ENCODE results near the gene GALNT3. TPM values are rescaled to one million over a fixed set of nuclear protein-coding genes. Genes with fewer than 3 reads are reported as not detected.

Gene GALNT3
- total RNA-seq, 1 donor from 2014 or later, result 59.5 TPM

DNA sequence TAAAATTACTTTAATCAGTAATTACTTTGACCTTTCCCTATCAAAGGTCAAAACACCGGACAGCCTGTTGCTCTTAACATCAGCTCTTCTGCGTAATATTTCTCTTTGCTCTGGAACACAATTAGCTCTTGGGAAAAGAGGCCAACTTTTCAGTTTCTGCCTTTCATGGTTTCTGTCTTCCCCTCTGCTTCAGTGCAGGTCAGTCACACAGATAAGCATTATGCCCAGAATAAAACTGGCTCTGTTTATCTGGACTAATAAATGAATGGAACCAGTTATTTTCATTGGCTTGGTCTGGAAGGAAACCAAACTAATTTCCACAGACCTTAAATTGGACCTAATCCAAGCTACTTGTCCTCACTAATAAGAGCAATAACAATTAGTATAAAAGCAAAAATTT is 26.2 kb upstream of the GALNT3 start:
- no peak for DNase-seq (ENCODE audit: low read depth)
- no peak for FAIRE-seq
- TF ChIP-seq CTCF (IDR thresholded peaks at IDR 0.05; ENCODE audit: insufficient read depth, low read length, severe bottlenecking), result no peak
- no peak overlapping the region for H3K4me3 ChIP-seq (ENCODE audit: low read depth, low read length)
- no peaks in the 10 kb centered on the region for H3K27me3 ChIP-seq (ENCODE audit: control insufficient read depth, insufficient read depth, low read length)
- no peaks in the 10 kb centered on the region for H3K36me3 ChIP-seq (ENCODE audit: control insufficient read depth, insufficient read depth, low read length)

DNA sequence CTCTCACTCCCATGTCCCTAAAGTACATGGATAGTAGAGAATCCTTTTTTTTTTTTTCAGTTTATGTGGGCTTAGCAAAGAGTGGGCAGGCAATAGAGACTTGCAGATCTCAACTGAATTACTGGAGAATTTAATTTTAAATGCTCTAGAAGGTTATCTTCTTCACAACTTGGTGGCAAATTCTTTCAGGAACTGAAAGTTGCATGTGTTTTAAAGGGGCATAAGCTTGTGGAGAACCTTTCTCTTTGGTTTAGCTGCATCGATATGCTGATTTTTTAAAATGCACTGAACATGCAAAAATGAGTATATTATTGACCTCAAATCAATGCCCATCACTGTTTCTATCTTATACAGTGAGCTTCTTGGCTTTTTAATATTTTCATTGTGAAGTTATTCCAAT is 24.9 kb upstream of the GALNT3 start:
- no peaks in the 10 kb centered on the region for H3K36me3 ChIP-seq (ENCODE audit: control insufficient read depth, insufficient read depth, low read length)
- H3K4me3 ChIP-seq (ENCODE audit: low read depth, low read length), result no peak overlapping the region
- no peaks in the 10 kb centered on the region for H3K27me3 ChIP-seq (ENCODE audit: control insufficient read depth, insufficient read depth, low read length)
- no peak for TF ChIP-seq CTCF (IDR thresholded peaks at IDR 0.05; ENCODE audit: insufficient read depth, low read length, severe bottlenecking)
- FAIRE-seq (no peak), DNase-seq (ENCODE audit: low read depth) (no peak)

GRCh38 chr2:165815299-165816141 is 21.5 kb upstream of the GALNT3 start:
- no peak overlapping the region for H3K4me3 ChIP-seq (ENCODE audit: low read depth, low read length)
- DNase-seq (ENCODE audit: low read depth) (no peak), FAIRE-seq (no peak)
- no peak for TF ChIP-seq CTCF (IDR thresholded peaks at IDR 0.05; ENCODE audit: insufficient read depth, low read length, severe bottlenecking)
- no peaks in the 10 kb centered on the region for H3K36me3 ChIP-seq (ENCODE audit: control insufficient read depth, insufficient read depth, low read length)
- no peaks in the 10 kb centered on the region for H3K27me3 ChIP-seq (ENCODE audit: control insufficient read depth, insufficient read depth, low read length)

DNA sequence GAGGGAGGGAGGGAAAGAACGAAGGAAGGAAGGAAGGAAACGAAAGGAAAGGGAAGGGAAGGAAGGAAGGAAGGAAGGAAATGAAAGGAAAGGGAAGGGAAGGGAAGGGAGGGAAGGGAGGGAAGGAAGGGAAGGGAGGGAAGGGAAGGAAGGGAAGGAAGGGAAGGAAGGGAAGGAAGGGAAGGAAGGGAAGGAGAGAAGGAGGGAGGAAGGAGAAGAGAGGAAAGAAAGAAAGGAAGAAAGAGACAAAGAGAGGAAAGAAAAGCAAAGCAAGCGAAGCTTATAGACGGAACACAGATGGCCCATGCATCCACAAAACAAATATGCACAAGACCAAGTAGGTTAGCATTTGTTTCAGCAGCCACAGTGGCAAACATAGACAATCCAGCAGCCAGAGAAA is 20.4 kb upstream of the GALNT3 start:
- no peak for DNase-seq (ENCODE audit: low read depth)
- Histone ChIP-seq H3K4me3 (ENCODE audit: low read depth, low read length) (no peak overlapping the region), H3K27me3 (ENCODE audit: control insufficient read depth, insufficient read depth, low read length) (no peaks in the 10 kb centered on the region), H3K36me3 (ENCODE audit: control insufficient read depth, insufficient read depth, low read length) (no peaks in the 10 kb centered on the region)
- FAIRE-seq, result no peak
- TF ChIP-seq CTCF (IDR thresholded peaks at IDR 0.05; ENCODE audit: insufficient read depth, low read length, severe bottlenecking), result no peak

GRCh38 chr2:165811592-165812370 is 17.7 kb upstream of the GALNT3 start:
- no peak for TF ChIP-seq CTCF (IDR thresholded peaks at IDR 0.05; ENCODE audit: insufficient read depth, low read length, severe bottlenecking)
- Histone ChIP-seq H3K27me3 (ENCODE audit: control insufficient read depth, insufficient read depth, low read length) (no peaks in the 10 kb centered on the region), H3K36me3 (ENCODE audit: control insufficient read depth, insufficient read depth, low read length) (no peaks in the 10 kb centered on the region), H3K4me3 (ENCODE audit: low read depth, low read length) (no peak overlapping the region)
- DNase-seq (ENCODE audit: low read depth), result no peak
- FAIRE-seq, result no peak
